H9 (cell line): ENCODE measurements around the gene SUOX. TPM values are rescaled to one million over a fixed set of nuclear protein-coding genes. Genes with fewer than 3 reads are reported as not detected.

ENCODE experiments used
- DNase-seq: peaks from one replicate; pipeline ENCODE4 v3.0.0-alpha.2; 2017
- H2AFZ ChIP-seq: one replicate; pipeline ENCODE4 v1.6.1; 2013; ENCODE audit warnings: mild to moderate bottlenecking, low read length, control low read depth, moderate library complexity
- H2AK5ac ChIP-seq: 2 replicates; pipeline ENCODE4 v1.6.1; 2013; ENCODE audit warnings: low read length, control low read depth, mixed read lengths; ENCODE audit not compliant: insufficient read length
- H2BK120ac ChIP-seq: one replicate; pipeline ENCODE4 v1.6.1; 2013; ENCODE audit warnings: low read depth, mild to moderate bottlenecking, low read length, control low read depth, inconsistent platforms; ENCODE audit not compliant: poor library complexity, severe bottlenecking
- H2BK12ac ChIP-seq: 2 replicates; pipeline ENCODE4 v1.6.1; 2013; ENCODE audit warnings: low read length, control low read depth, mixed read lengths, low read depth; ENCODE audit not compliant: insufficient read length
- H2BK15ac ChIP-seq: 2 replicates; pipeline ENCODE4 v1.6.1; 2013; ENCODE audit warnings: low read depth, low read length, control low read depth
- H2BK20ac ChIP-seq: one replicate; pipeline ENCODE4 v1.6.1; 2013; ENCODE audit warnings: low read depth, mild to moderate bottlenecking, low read length, control low read depth, inconsistent platforms; ENCODE audit not compliant: poor library complexity, severe bottlenecking
- H2BK5ac ChIP-seq: 2 replicates; pipeline ENCODE4 v1.6.1; 2013; ENCODE audit warnings: low read length, control low read depth, mixed read lengths; ENCODE audit not compliant: insufficient read length
- H3K14ac ChIP-seq: 2 replicates; pipeline ENCODE4 v1.6.1; 2013; ENCODE audit warnings: low read length, control low read depth; ENCODE audit not compliant: insufficient read depth
- H3K18ac ChIP-seq: 2 replicates; pipeline ENCODE4 v1.6.1; 2013; ENCODE audit warnings: low read depth, mild to moderate bottlenecking, mixed read lengths, low read length, control low read depth; ENCODE audit not compliant: insufficient read length
- H3K23ac ChIP-seq: 2 replicates; pipeline ENCODE4 v1.6.1; 2013; ENCODE audit warnings: low read length, control low read depth, mixed read lengths, low read depth; ENCODE audit not compliant: insufficient read length
- H3K23me2 ChIP-seq: 2 replicates; pipeline ENCODE4 v1.6.1; 2013; ENCODE audit warnings: low read depth, mild to moderate bottlenecking, mixed read lengths, low read length, control low read depth; ENCODE audit not compliant: insufficient read length, poor library complexity, severe bottlenecking
- H3K27ac ChIP-seq: 2 replicates; pipeline ENCODE4 v1.5.1; 2013; ENCODE audit warnings: low read length, control low read depth, mixed read lengths, low read depth; ENCODE audit not compliant: insufficient read length
- H3K27me3 ChIP-seq: 2 replicates; pipeline ENCODE4 v1.6.1; 2013; ENCODE audit warnings: low read length, control low read depth, inconsistent platforms; ENCODE audit not compliant: insufficient read depth
- H3K4ac ChIP-seq: 2 replicates; pipeline ENCODE4 v1.6.1; 2013; ENCODE audit warnings: low read depth, mild to moderate bottlenecking, control low read depth, inconsistent platforms, low read length, moderate library complexity
- H3K4me1 ChIP-seq: 2 replicates; pipeline ENCODE4 v1.6.1; 2013; ENCODE audit warnings: low read length, control low read depth, inconsistent platforms; ENCODE audit not compliant: insufficient read depth
- H3K4me2 ChIP-seq: 2 replicates; pipeline ENCODE4 v1.6.1; 2013; ENCODE audit warnings: low read length, control low read depth, mixed read lengths; ENCODE audit not compliant: insufficient read length, insufficient read depth
- H3K56ac ChIP-seq: 2 replicates; pipeline ENCODE4 v1.6.1; 2013; ENCODE audit warnings: low read depth, mild to moderate bottlenecking, mixed read lengths, low read length, control low read depth; ENCODE audit not compliant: insufficient read length
- H3K79me1 ChIP-seq: 2 replicates; pipeline ENCODE4 v1.6.1; 2013; ENCODE audit warnings: low read depth, mild to moderate bottlenecking, moderate library complexity, low read length, control low read depth, inconsistent platforms; ENCODE audit not compliant: insufficient read depth, poor library complexity, severe bottlenecking
- H3K79me2 ChIP-seq: 2 replicates; pipeline ENCODE4 v1.6.1; 2013; ENCODE audit warnings: low read length, control low read depth, inconsistent platforms; ENCODE audit not compliant: insufficient read depth
- H3K9ac ChIP-seq: 2 replicates; pipeline ENCODE4 v1.6.1; 2013; ENCODE audit warnings: low read length, control low read depth, mixed read lengths; ENCODE audit not compliant: insufficient read length; ENCODE audit errors: extremely low read depth
- H3K9me3 ChIP-seq: one replicate; pipeline ENCODE4 v1.6.1; 2013; ENCODE audit warnings: low read depth, low read length, inconsistent platforms; ENCODE audit not compliant: control insufficient read depth
- H3T11ph ChIP-seq: one replicate; pipeline ENCODE4 v1.6.1; 2013; ENCODE audit warnings: mild to moderate bottlenecking, low read length, control low read depth, inconsistent platforms
- H4K20me1 ChIP-seq: one replicate; pipeline ENCODE4 v1.6.1; 2013; ENCODE audit not compliant: control insufficient read depth, insufficient read length, insufficient read depth
- H4K5ac ChIP-seq: 2 replicates; pipeline ENCODE4 v1.6.1; 2013; ENCODE audit warnings: low read depth, mild to moderate bottlenecking, mixed read lengths, low read length, control low read depth; ENCODE audit not compliant: insufficient read length
- H4K8ac ChIP-seq: replicated peaks from 2 replicates; pipeline ENCODE4 v1.6.1; 2013; ENCODE audit warnings: low read length, control low read depth, mixed read lengths, low read depth; ENCODE audit not compliant: insufficient read length
- H4K91ac ChIP-seq: 2 replicates; pipeline ENCODE4 v1.6.1; 2013; ENCODE audit warnings: low read depth, mild to moderate bottlenecking, moderate library complexity, mixed read lengths, low read length, control low read depth; ENCODE audit not compliant: insufficient read length
- H3K27ac Mint-ChIP-seq, 3 experiments: 2 replicates in 2 of 3; 3 replicates in 1 of 3; pipeline ENCODE4 v1.8.0; 2020 to 2021; ENCODE audit warnings: mixed read lengths in 3 of 3, mild to moderate bottlenecking in 1 of 3, moderate library complexity in 1 of 3
- H3K27me3 Mint-ChIP-seq: 2 replicates; pipeline ENCODE4 v1.8.0; 2021; ENCODE audit warnings: low read depth, mild to moderate bottlenecking, moderate library complexity, mixed read lengths
- H3K36me3 Mint-ChIP-seq, 3 experiments: 2 replicates in 2 of 3; 3 replicates in 1 of 3; pipeline ENCODE4 v1.8.0; 2020 to 2021; ENCODE audit warnings: low read depth in 3 of 3, mixed read lengths in 3 of 3; ENCODE audit not compliant: insufficient read depth in 1 of 3
- H3K4me1 Mint-ChIP-seq, 2 experiments: 2 replicates each; pipeline ENCODE4 v1.8.0; 2020; ENCODE audit warnings: mixed read lengths in 2 of 2
- H3K4me3 Mint-ChIP-seq, 2 experiments: 2 replicates in 1 of 2; 3 replicates in 1 of 2; pipeline ENCODE4 v1.8.0; 2020 to 2021; ENCODE audit warnings: mild to moderate bottlenecking in 2 of 2, mixed read lengths in 2 of 2, moderate library complexity in 1 of 2
- H3K9me3 Mint-ChIP-seq, 2 experiments: 2 replicates in 1 of 2; 3 replicates in 1 of 2; pipeline ENCODE4 v1.8.0; 2020; ENCODE audit warnings: mild to moderate bottlenecking in 2 of 2, mixed read lengths in 2 of 2, moderate library complexity in 1 of 2
- WGBS: extraction: QIAGEN DNeasy Blood & Tissue Kit; methylation state at CpG from one replicate; pipeline ENCODE4 v1.1.7; 2013; ENCODE audit warnings: missing lambda C conversion rate, low lambda C conversion rate, mixed read lengths; ENCODE audit not compliant: insufficient read length; ENCODE audit errors: extremely low coverage; 5-methylcytosine and 5-hydroxymethylcytosine counted together
- long read RNA-seq: library from polyadenylated mRNA; unstranded; transcript quantifications from one replicate; pipeline ENCODE4 v2.0.0, GENCODE V29; 2020
- total RNA-seq: library from RNA; stranded (reverse); gene quantifications from 2 replicates; pipeline ENCODE4 v1.2.1, GENCODE V29; 2021
- TF ChIP-seq, protein P1 (sequence below): fragments of 200-600 bp; sonication (generic); conservative IDR thresholded peaks from 3 replicates; pipeline ENCODE4 v1.8.0; 2021; ENCODE audit warnings: antibody characterized with exemption, mild to moderate bottlenecking

Gene SUOX
- 21.0 and 21.5 TPM in 2 replicates for total RNA-seq
- long read RNA-seq, transcript SUOX-202 (4 exons, 2,306 nt) = minor isoform, 13 of 91 reads
- long read RNA-seq, transcript SUOX-211 (3 exons, 563 nt) = minor isoform, 6 of 91 reads
- long read RNA-seq, transcript SUOX-201 (5 exons, 2,364 nt) = major isoform, 33 of 91 reads
- long read RNA-seq, partial matches to known transcripts = 9 of 91 reads
- long read RNA-seq, other reads (novel, unspliced or antisense) = 20 of 91 reads

DNA sequence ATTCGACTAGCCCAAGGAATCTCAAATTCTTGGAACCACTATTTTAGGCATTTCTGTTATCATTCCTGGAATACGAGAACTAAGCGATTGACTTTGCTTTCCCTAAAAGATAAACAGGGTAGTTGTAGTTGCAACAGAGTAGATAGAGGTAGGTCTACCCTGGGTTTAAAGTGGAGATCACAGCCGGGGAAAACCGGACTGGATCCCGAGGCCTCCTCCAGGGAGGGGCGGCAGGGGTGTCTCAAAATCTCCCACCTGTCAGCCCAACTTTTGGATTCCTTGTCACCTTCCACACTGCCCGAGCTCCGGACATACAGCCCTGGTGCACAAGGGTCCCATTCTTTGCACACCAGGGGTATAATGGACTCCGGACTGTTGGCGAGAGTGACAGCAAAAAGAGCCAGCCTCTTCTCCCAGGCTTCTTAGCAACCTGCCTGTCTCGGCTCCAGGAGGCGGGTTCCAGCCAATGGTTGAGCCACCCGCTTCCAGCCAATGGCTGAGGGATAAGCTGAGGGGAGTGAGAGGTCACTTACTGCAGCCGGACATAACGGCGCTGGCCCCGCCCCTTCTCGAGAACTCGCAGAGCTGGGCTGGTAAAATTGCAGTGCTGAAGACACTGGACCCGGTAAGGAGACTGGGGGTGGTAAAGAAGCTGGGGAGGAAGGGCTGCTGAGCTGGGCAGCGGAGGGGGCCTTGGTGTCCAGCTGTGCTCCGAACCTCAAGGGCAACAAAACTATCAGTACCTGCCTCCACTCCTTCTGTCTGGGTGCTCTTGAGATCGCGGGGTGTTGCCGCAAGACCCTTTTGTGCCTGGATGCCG lies at the start of gene SUOX:
SUOX (plus strand) TSS at position 562 of the 820 bp plus-strand sequence. CDS start 4,946 bp downstream, outside the sequence.
- H3K56ac ChIP-seq = no peak within 1 kb of the TSS
- no peaks in the 10 kb centered on the region for H3K27me3 Mint-ChIP-seq
- no peak within 1 kb of the TSS for H3T11ph ChIP-seq
- H3K9me3 Mint-ChIP-seq = no peaks in the 10 kb centered on the region
- H2AK5ac ChIP-seq = no peak within 1 kb of the TSS
- no peaks in the 10 kb centered on the region for H3K4me1 ChIP-seq
- peak within 1 kb of the TSS; percentile 94 to 98 (median 97) for H3K27ac Mint-ChIP-seq
- no peak within 1 kb of the TSS for H2BK12ac ChIP-seq
- H3K4me3 Mint-ChIP-seq = peak within 1 kb of the TSS; percentile 98 to 99
- no peaks in the 10 kb centered on the region for H4K20me1 ChIP-seq
- H2BK20ac ChIP-seq = no peak within 1 kb of the TSS
- peaks cover 8% of the 10 kb centered on the region for H3K23me2 ChIP-seq
- no peaks in the 10 kb centered on the region for H3K79me1 ChIP-seq
- peak; percentile 100 for DNase-seq
- no peak within 1 kb of the TSS for H3K23ac ChIP-seq
- H3K14ac ChIP-seq = peak within 1 kb of the TSS; percentile 38
- H3K18ac ChIP-seq = peak within 1 kb of the TSS; percentile 43
- no CpG with 5 or more reads among the region's 27 CpGs for WGBS
- H3K36me3 Mint-ChIP-seq = peaks cover 31 to 42% (median 39%) of the 10 kb centered on the region in 3 experiments; a peak in 6 of 7 replicates
- H2BK15ac ChIP-seq = no peak within 1 kb of the TSS
- no peak within 1 kb of the TSS for H4K91ac ChIP-seq
- peak within 1 kb of the TSS; percentile 3 for H2AFZ ChIP-seq
- peak within 1 kb of the TSS; percentile 94 for H3K4me2 ChIP-seq
- no peak within 1 kb of the TSS for H4K8ac ChIP-seq
- no peaks in the 10 kb centered on the region for H3K79me2 ChIP-seq
- H3K9ac ChIP-seq = peak within 1 kb of the TSS; percentile 82
- H2BK5ac ChIP-seq = no peak within 1 kb of the TSS
- H3K4me1 Mint-ChIP-seq = peaks cover 6 to 11% of the 10 kb centered on the region in 2 experiments; a peak in 3 of 4 replicates
- no peak within 1 kb of the TSS for H3K27ac ChIP-seq
- H3K9me3 ChIP-seq = no peaks in the 10 kb centered on the region
- no peak within 1 kb of the TSS for H2BK120ac ChIP-seq
- peak within 1 kb of the TSS; percentile 15 for H4K5ac ChIP-seq
- no peak within 1 kb of the TSS for H3K4ac ChIP-seq
- TF ChIP-seq, protein P1, sequence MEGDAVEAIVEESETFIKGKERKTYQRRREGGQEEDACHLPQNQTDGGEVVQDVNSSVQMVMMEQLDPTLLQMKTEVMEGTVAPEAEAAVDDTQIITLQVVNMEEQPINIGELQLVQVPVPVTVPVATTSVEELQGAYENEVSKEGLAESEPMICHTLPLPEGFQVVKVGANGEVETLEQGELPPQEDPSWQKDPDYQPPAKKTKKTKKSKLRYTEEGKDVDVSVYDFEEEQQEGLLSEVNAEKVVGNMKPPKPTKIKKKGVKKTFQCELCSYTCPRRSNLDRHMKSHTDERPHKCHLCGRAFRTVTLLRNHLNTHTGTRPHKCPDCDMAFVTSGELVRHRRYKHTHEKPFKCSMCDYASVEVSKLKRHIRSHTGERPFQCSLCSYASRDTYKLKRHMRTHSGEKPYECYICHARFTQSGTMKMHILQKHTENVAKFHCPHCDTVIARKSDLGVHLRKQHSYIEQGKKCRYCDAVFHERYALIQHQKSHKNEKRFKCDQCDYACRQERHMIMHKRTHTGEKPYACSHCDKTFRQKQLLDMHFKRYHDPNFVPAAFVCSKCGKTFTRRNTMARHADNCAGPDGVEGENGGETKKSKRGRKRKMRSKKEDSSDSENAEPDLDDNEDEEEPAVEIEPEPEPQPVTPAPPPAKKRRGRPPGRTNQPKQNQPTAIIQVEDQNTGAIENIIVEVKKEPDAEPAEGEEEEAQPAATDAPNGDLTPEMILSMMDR = no peak
- H3K27me3 ChIP-seq = no peaks in the 10 kb centered on the region
